Neural progenitor cell (in vitro differentiated cells): Measurements from ENCODE around the gene KRT222. TPM values are rescaled to one million over a fixed set of nuclear protein-coding genes. Genes with fewer than 3 reads are reported as not detected.

Source experiments
- DNase-seq: peaks from one replicate; pipeline ENCODE4 v3.0.0-alpha.2; 2016; ENCODE audit warnings: low spot score
- H2AFZ ChIP-seq: fragments of 200-600 bp; sonication (generic); replicated peaks from 2 replicates; pipeline ENCODE4 v1.6.1; 2016; ENCODE audit warnings: antibody characterized with exemption
- H3F3A ChIP-seq: fragments of 200-600 bp; sonication (generic); 2 replicates; pipeline ENCODE4 v1.6.1; 2016; ENCODE audit warnings: antibody characterized with exemption, low read depth
- H3K27ac ChIP-seq: fragments of 200-600 bp; sonication (generic); 2 replicates; pipeline ENCODE4 v1.5.1; 2016; ENCODE audit warnings: mild to moderate bottlenecking
- H3K27me3 ChIP-seq: fragments of 200-600 bp; sonication (generic); 2 replicates; pipeline ENCODE4 v1.6.1; 2016; ENCODE audit warnings: mild to moderate bottlenecking, moderate library complexity
- H3K36me3 ChIP-seq: fragments of 200-600 bp; sonication (generic); 2 replicates; pipeline ENCODE4 v1.5.1; 2016
- H3K4me1 ChIP-seq: fragments of 200-600 bp; sonication (generic); 2 replicates; pipeline ENCODE4 v1.6.1; 2016; ENCODE audit warnings: mixed run types
- H3K4me2 ChIP-seq: fragments of 200-600 bp; sonication (generic); 2 replicates; pipeline ENCODE4 v1.6.1; 2016
- H3K4me3 ChIP-seq: fragments of 200-600 bp; sonication (generic); 2 replicates; pipeline ENCODE4 v1.5.1; 2016
- H3K79me2 ChIP-seq: fragments of 200-600 bp; sonication (generic); 2 replicates; pipeline ENCODE4 v1.6.1; 2016; ENCODE audit warnings: low read depth
- H3K9ac ChIP-seq: fragments of 200-600 bp; sonication (generic); 2 replicates; pipeline ENCODE4 v1.6.1; 2016
- H3K9me3 ChIP-seq: fragments of 200-600 bp; sonication (generic); 2 replicates; pipeline ENCODE4 v1.5.1; 2016; ENCODE audit warnings: low read depth
- H4K20me1 ChIP-seq: fragments of 200-600 bp; sonication (generic); 2 replicates; pipeline ENCODE4 v1.6.1; 2016; ENCODE audit warnings: low read depth
- H3K27ac Mint-ChIP-seq: 3 replicates; pipeline ENCODE4 v1.8.0; 2021; ENCODE audit warnings: mixed read lengths
- H3K27me3 Mint-ChIP-seq: 2 replicates; pipeline ENCODE4 v1.8.0; 2022; ENCODE audit warnings: low read depth, mild to moderate bottlenecking, inconsistent platforms, moderate library complexity, mixed read lengths; ENCODE audit not compliant: insufficient read depth
- H3K36me3 Mint-ChIP-seq: 3 replicates; pipeline ENCODE4 v1.8.0; 2021; ENCODE audit warnings: mixed read lengths
- H3K4me1 Mint-ChIP-seq: 3 replicates; pipeline ENCODE4 v1.8.0; 2021; ENCODE audit warnings: mixed read lengths
- H3K4me3 Mint-ChIP-seq: 3 replicates; pipeline ENCODE4 v1.8.0; 2021; ENCODE audit warnings: mild to moderate bottlenecking, moderate library complexity, mixed read lengths
- H3K9me3 Mint-ChIP-seq: 3 replicates; pipeline ENCODE4 v1.8.0; 2020; ENCODE audit warnings: mixed read lengths
- CTCF ChIP-seq: fragments of 200-600 bp; sonication (generic); IDR thresholded peaks from 2 replicates; pipeline ENCODE4 v1.5.1; 2017; ENCODE audit warnings: antibody characterized with exemption, mild to moderate bottlenecking
- EZH2 ChIP-seq: fragments of 200-600 bp; sonication (generic); IDR thresholded peaks from 2 replicates; pipeline ENCODE4 v1.6.1; 2017; ENCODE audit warnings: antibody characterized with exemption, mild to moderate bottlenecking, moderate library complexity
- EZH2phosphoT487 ChIP-seq: fragments of 200-600 bp; sonication (generic); IDR thresholded peaks from 2 replicates; pipeline ENCODE4 v1.6.1; 2017; ENCODE audit warnings: antibody characterized with exemption
- total RNA-seq: library from RNA; depleted of rRNA; stranded (reverse); fragments of >200 nt; gene quantifications from 2 replicates; pipeline ENCODE4 v1.2.3, GENCODE V29; 2015; ENCODE audit warnings: low replicate concordance

KRT222 gene
- total RNA-seq, 1 donor from 2014 or later: 0.39 TPM

- Mint-ChIP-seq H3K36me3 (no peaks in the 10 kb centered on the region), H3K27ac (no peak overlapping the region), H3K9me3 (no peaks in the 10 kb centered on the region), H3K4me1 (peaks cover 2% of the 10 kb centered on the region), H3K27me3 (peaks cover 4% of the 10 kb centered on the region), H3K4me3 (no peak overlapping the region)
- Histone ChIP-seq H3K27ac (no peak overlapping the region), H3K36me3 (no peaks in the 10 kb centered on the region), H3K4me2 (no peak overlapping the region), H3F3A (no peaks in the 10 kb centered on the region), H3K27me3 (no peaks in the 10 kb centered on the region), H3K9me3 (no peaks in the 10 kb centered on the region), H3K4me1 (no peaks in the 10 kb centered on the region), H3K79me2 (no peaks in the 10 kb centered on the region), H3K9ac (no peak overlapping the region), H4K20me1 (no peaks in the 10 kb centered on the region), H3K4me3 (no peak overlapping the region), H2AFZ (no peak overlapping the region)
- TF ChIP-seq EZH2phosphoT487: no peak
- no peak for TF ChIP-seq EZH2
- no peak for TF ChIP-seq CTCF
- no peak for DNase-seq
Observed at GRCh38 chr17:40610359-40610758, 54.6 kb downstream of the KRT222 start.

- H3K9me3 Mint-ChIP-seq: no peaks in the 10 kb centered on the region
- no peaks in the 10 kb centered on the region for H3K36me3 ChIP-seq
- H3K4me3 Mint-ChIP-seq: no peak overlapping the region
- no peak overlapping the region for H3K27ac ChIP-seq
- H3K27ac Mint-ChIP-seq: no peak overlapping the region
- no peaks in the 10 kb centered on the region for H3K9me3 ChIP-seq
- no peaks in the 10 kb centered on the region for H3K36me3 Mint-ChIP-seq
- H4K20me1 ChIP-seq: no peaks in the 10 kb centered on the region
- no peaks in the 10 kb centered on the region for H3K27me3 ChIP-seq
- H3K9ac ChIP-seq: no peak overlapping the region
- no peak overlapping the region for H2AFZ ChIP-seq
- TF ChIP-seq EZH2phosphoT487 (no peak), EZH2 (no peak), CTCF (no peak)
- DNase-seq: no peak
- no peaks in the 10 kb centered on the region for H3K4me1 ChIP-seq
- no peaks in the 10 kb centered on the region for H3K4me1 Mint-ChIP-seq
- H3K4me3 ChIP-seq: no peak overlapping the region
- no peak overlapping the region for H3K4me2 ChIP-seq
- H3K79me2 ChIP-seq: no peaks in the 10 kb centered on the region
- H3F3A ChIP-seq: no peaks in the 10 kb centered on the region
- H3K27me3 Mint-ChIP-seq: peaks cover 4% of the 10 kb centered on the region
Observed at GRCh38 chr17:40608061-40608581, 56.9 kb downstream of the KRT222 start.

- Mint-ChIP-seq H3K4me3 (no peak overlapping the region), H3K27ac (no peak overlapping the region), H3K4me1 (no peaks in the 10 kb centered on the region), H3K9me3 (no peaks in the 10 kb centered on the region), H3K36me3 (no peaks in the 10 kb centered on the region), H3K27me3 (peaks cover 4% of the 10 kb centered on the region)
- no peak for DNase-seq
- Histone ChIP-seq H2AFZ (no peak overlapping the region), H3K36me3 (no peaks in the 10 kb centered on the region), H3K4me3 (no peak overlapping the region), H3K79me2 (no peaks in the 10 kb centered on the region), H3K27me3 (no peaks in the 10 kb centered on the region), H3K9me3 (no peaks in the 10 kb centered on the region), H3F3A (no peaks in the 10 kb centered on the region), H3K9ac (no peak overlapping the region), H4K20me1 (no peaks in the 10 kb centered on the region), H3K27ac (no peak overlapping the region), H3K4me2 (no peak overlapping the region), H3K4me1 (no peaks in the 10 kb centered on the region)
- TF ChIP-seq CTCF (no peak), EZH2phosphoT487 (no peak), EZH2 (no peak)
Observed at GRCh38 chr17:40607641-40608040, 57.3 kb downstream of the KRT222 start.
